Skin of body (tissue), 2 donors: Measurements from ENCODE around the gene ACBD6. TPM values are rescaled to one million over a fixed set of nuclear protein-coding genes. Genes with fewer than 3 reads are reported as not detected.

Experiments used
- DNase-seq: peaks from one replicate; lab custom pipeline; 2025; lab: John Stamatoyannopoulos, UW
- total RNA-seq: library from RNA; depleted of rRNA; stranded (reverse); fragments of >200 nt; gene quantifications from one replicate; pipeline ENCODE4 v1.2.3, GENCODE V29; 2014

The ACBD6 gene
- total RNA-seq, 1 donor from 2014 or later = 32.6 TPM

DNA sequence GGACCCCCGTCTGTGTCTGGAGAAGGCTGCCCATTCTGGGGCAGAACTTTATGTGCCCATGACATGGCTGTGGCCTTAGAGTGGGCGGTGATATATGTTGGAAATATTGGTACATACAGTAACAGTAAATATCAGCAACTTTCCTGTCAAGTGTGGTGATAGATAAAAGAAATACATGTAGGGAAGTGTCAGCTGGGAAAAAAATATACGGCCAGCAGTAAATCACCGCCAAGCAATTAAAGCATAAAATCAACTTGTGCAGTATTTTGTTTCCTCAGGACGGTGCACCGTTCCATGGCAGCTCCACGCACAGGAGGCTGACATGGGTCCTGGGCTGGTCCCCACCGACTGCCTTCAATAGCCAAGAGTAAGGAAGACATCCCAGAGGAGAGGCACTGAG lies 244.9 kb downstream of the ACBD6 start:
- DNase-seq = no peak

DNA sequence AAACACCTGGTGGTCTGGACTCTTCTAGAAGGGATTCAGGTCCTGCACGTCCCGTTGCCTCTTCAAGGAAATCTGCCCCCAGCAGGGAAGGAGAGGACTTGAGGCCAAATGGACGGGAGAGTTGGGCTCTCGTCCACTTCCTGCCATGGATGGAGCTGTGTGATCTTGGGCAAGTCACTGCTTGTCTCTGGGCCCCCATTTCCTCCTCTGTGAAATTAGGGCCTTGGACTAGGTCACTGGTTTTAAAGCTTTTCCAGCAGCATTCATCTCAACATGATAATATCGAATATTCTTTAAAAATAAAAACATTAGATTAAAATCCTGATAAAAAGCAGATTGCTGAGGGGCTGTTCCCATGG lies 245.4 kb downstream of the ACBD6 start:
- DNase-seq = no peak

DNA sequence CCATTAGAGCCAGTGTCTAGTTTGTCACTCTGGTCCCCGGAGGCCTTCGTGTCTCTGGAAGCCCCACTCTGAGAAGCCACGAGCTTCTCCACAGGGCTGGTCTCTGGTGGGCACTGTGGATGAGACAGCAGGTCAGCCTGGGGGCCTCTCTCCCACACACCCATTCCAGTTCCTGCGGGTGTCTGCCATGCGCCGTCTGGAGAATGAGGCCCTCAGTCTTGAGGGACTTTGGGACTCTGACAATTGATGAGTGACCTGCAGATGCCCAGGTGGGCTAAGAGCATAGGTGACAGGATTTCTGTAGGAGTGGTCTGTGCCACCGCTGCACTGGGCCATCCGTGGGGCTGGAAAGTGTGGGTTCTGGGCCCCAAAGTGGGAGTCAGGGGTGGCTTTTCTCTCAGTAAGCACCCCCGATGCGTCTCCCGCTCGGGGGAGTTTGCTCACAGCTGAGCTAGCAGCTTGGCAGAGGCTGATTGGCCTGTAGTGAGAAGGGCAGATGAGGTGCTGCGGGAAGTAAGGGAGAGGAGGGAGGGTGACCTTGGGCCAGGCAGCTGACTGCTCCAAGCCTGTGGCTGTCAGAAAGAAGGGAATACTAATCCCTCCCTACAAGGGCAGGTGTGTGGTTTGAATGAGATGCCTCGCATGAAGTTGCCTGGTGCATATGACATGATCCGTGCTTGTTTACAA lies 245.9 kb downstream of the ACBD6 start:
- no peak for DNase-seq

DNA sequence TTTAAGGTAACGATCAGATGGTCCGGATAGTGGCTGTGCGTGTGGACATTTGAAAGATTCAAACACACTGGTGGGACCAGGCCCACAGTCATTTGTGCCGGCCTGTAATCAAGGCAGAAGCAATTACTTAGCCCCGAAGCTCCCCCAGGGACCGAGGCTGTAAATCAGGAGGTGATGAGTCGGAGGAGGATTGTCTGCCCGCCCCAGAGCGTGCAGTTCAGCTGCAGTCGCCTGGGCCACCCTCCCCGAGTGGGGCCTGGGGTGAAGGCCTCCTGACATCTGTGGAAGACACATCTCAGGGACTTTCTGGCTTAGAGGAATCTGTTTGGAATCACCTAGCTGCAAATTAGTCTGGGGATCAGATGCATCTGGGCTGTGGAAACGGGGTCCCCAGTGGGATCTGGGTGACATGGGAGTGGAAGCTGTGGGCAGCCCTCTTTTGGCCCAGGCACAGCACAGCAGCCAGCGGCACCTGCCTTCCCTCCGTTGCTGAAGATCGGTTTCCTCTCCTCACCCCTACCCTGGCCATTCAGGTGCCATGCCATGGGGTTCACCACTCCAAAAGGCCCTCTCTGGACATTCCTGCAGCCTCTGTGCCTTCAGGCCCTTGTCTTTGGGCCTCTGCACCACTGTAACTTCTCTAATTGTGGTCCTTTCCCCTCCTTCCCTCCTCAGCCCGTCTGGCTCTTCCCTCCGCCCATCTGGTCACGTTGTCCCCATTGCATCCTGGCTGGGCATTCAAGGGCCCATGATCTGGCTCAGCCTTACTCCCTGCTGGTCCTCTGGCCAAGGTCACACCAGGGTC lies 246.6 kb downstream of the ACBD6 start:
- no peak for DNase-seq

DNA sequence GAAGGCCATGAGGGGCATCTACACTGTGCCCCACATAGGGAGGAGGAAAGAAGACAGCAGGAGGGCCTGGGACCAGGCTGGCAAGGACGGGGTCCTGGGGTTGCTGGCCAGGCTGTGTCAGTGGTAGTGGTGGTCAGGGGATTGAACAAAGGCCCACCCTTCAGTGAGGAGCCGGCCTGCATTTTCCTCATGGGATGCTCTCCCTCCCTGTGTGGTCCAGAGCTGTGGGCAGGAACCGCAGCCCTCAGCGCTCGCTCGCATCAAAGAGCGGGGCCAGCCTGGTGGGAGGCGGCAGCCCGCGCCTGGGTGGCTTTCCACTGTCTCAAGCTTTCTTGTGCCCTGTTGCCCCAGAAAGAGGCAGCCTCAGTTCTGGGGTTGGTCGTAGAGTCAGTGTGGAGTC lies 247.5 kb downstream of the ACBD6 start:
- DNase-seq = no peak

DNA sequence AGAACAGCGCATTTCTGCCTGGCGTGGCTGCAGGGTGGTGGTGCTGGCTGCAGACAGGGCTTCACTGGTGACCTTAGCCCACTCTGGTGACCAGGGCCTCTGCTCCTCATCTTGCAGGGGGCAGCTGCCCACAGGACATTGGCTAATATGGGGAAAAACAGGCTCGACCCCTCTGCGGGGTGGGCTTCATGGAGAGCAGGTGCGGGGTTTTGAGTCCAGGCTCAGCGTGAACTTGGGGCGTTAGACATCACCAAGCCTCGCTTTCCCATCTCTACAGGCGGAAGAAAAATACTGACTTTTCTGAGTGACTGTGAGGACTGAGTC lies 247.9 kb downstream of the ACBD6 start:
- DNase-seq = no peak

DNA sequence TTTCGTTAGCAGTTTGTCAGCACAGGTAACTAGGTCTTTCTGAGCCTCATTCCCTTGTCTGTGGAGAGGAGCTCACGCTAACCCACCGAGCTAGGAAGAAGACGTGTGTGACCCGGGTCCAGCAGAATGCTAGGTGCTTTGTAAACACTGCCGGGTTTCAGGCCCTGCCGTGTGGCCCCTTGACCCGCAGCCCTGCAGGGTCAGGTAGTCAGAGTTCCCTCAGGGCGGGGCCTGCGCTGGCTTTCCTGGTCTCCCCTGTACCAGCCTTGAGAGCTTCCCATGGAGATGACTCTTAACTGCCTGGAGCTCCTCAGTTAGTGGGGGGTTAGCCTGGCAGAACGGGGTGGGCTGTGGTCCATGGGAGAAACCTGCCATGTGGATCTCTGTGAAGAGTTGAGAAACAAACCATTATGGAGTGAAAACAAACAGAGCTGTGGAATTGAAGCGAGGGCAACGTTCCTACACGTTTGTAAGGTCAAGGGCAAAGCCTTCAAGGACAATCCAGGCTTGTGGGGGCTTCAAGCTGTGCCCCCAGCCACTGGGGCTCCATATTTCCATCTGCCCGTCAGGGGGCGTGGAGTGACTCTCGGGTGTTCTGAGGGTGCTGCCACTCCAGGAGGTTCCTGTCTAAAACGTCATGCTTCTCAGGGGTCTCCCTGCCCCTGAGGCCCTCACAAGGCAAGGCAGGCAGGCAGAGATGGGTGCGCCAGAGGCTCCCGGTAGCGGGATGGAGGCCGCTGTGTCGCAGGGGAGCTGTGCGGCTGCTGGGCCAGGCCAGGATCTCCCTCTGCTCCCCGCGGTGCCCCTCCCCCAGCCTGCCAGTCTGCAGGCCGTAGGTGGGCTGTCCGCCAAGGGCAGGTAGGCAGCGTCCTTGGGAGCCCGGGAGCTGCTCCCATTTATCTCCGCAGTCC lies 248.5 kb downstream of the ACBD6 start:
- no peak for DNase-seq

DNA sequence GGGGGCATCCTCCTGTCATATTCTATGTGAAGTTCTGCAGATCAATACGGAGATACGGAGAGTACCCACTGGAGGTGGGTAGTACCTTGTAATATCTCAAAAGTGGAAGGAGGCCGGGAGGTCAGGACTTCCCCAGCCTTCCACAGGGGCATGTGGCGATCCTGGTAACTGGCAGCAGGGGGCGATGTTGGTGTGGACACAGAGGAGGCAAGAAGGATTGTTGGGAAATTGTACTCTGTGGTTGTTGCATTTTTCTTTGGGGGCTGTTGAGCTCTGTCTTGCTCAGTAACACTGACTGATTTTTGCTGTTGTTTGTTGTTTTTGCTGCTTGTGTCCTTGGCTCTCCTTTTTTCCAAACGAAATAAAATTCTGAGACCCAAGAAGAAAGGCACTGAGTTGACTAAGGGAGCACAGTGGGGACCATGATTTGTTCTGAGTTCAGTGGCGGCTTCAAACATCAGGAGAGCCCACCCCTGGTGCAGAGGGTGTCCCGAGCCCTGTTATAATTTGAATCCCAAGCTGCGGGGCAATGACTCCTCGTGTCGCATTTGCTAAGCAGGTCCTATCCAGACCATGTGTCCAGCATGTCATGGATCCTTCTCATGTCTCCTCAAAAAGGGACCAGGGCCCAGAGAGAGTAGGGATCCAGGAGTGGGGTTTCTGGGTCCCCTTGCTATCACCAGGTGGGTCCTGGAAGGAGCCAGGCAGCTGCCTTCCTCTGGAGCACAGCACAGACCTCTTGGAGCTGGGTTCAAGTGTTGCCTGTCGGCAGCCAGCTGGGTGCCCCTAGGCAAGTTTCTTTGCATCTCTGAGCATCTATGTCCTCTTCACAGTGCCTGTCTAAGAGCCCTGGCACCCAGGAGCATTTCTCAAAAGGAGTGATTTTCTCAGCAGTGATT lies 249.5 kb downstream of the ACBD6 start:
- DNase-seq = no peak

DNA sequence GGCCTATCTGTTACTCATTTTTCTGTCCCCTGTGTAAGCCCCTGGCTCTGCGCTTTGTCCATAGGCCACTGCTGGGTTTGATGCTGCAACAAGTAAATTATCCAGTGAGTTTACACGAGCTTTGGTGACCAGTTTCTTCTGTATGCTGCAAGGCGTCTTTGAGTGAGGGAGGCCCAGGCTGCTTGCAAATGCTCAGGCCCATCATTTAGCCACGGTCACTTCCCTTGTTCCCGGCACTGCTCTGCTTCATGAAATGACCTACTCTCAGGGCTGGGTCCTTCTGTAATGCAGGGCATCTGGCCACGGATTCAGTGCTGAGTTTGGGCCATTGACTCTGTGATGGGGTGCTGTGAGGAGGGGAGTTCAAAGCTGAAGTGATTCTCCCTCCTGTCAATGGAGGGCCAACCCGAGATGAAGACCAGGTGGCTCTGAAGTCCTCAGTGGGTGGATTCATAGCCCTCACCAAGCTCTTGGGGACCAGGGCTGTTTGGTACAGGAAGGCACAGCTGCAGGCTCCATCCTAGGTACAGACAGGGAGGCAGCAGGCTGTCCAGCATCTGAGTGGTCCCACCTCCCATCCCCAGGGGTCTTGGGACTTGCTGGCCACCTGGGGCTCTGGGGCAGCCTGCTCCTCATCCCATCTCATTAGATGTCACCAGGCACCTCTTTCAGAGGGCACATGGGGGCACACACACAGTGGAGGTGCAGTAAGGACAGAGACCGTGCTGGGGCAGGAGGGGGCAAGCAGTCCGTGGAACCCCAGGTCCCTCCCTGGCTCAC lies 250.7 kb downstream of the ACBD6 start:
- DNase-seq = no peak

DNA sequence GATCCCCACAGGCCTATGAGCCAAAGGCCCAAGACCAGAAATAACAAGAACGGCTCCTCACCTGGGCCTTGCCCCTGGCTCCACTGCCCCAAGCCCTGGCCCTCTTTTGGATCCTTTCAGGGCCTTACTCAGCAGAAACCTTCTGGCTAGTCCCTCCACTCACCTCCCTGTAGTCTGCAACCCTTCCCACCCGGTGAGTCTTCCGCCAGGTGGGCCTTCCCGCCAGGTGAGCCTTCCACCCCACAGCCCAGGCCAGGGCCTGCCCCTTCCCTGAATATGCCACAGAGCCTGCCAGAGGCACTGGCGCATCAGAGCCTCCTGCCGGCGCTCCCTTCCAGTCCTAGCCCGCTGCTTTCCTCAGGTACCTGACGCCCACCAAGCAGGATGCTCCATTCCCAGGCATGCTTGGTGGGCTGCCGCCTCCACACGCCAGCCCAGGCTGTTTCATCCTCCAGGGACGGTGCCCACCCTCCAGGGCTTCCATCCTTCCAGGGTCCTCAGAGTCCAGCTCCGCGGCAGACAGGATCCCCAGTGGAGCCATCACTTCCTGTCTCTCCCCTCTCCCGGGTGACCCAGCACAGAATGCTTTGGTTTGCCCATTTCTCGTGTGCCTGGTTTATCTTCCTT lies 251.4 kb downstream of the ACBD6 start:
- no peak for DNase-seq

DNA sequence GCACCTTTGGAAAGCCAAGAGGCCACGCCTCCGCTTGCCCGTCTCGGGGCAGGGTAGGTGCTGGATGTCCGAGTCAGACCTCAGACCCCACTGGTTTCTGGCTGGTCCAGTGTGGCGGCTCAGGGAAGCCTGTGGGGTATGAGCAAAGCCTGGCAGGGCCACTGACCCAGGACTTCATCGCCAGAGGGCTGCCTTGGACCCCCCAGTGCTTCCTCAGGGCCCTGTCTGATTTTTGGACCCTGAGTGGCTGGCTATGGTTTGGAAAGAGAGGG lies 251.9 kb downstream of the ACBD6 start:
- DNase-seq = no peak

DNA sequence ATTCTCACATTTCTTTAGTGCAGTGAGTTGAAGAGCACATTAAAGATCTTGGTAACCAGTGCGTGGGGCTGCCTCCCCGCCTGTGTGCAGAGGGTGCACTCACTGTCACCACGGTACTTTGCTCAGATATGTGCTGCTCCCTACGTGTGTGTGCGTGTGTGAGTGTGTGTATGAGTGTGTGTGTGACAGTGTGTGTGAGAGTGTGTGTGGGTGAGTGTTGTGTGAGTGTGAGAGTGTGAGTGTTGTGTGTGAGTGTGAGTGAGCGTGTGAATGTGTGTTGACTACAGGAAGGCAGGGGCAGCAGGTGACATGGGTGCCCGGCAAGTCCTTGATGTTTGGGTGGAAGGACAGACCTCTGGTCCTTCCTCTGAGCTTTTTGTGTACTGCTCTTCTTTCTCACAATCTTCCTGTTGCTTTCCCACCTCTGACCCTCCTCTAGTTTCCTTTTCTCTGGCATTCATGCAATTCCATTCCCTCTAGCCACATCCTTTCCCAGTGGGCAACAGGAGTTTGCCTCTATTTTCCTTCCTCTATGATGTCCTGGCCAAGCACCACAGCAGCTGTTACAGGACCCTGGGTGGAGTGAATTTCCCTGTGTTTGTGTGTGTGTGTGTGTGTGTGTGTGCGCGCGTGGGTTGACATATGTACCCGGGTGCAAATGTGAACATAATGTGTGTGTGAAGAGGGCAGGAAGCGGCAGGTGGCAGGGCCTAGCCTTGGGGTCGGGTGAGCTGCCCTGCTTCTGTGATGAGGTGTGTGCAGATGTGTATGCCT lies 252.5 kb downstream of the ACBD6 start:
- DNase-seq = no peak

DNA sequence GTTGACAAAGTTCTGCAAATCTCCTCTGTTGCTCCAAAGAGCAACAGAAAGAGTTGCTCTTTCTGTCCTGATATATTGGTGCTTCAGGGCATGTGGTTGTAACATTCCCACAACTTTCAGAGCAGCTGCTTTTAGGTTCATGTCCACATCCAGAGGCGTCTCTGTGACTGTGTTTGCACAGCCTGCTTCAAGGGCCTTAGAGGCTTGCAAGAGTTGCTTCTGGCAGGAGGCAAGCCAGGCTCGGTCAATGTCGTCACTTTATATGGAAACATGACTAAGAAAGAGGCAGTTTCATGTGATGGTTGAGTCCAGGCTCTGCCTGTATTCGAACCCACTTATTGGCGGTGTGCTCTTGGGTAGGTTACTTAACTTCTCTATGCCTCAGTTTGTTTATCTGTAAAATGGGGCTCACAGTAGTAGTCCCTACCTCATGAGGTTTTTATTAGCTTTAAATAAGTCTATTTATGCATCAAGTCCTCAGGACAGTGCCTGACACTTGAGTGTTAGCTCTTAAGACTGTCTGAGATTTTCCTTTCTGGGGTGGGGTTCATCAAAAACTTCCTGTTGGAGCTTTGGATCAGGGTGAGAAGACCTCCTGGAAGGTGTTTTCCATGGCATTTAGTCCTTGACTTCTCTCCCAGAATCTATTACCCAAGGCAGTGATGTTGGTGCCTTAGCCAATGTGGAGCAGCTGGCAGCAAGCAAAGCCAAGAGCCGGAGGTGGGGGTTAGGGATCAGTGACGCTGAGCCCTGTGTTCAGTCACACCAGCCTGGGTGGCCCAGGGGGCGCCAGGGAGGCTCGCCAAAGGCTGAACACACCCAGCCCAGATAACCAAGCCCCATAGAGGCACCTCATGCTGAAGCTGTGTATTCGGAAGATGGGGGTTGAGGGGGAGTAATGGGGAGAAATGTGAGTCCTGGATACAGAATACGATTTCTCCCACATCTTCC lies 253.4 kb downstream of the ACBD6 start:
- DNase-seq = no peak

DNA sequence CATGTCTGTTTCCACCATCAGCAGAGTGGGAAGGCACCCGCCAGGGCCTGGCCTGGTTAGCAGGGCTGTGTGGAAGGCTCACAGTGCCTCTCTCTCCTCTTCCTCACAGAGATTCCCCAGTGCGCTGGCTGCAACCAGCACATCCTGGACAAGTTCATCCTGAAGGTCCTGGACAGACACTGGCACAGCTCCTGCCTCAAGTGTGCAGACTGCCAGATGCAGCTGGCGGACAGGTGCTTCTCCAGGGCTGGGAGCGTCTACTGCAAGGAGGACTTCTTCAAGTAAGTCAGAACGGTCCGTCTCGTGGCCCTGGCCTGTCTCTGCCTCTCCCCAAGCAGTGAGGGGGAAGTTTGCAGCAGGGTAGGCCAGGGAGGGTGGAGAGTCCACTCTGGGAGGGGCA lies 254.2 kb downstream of the ACBD6 start:
- no peak for DNase-seq

DNA sequence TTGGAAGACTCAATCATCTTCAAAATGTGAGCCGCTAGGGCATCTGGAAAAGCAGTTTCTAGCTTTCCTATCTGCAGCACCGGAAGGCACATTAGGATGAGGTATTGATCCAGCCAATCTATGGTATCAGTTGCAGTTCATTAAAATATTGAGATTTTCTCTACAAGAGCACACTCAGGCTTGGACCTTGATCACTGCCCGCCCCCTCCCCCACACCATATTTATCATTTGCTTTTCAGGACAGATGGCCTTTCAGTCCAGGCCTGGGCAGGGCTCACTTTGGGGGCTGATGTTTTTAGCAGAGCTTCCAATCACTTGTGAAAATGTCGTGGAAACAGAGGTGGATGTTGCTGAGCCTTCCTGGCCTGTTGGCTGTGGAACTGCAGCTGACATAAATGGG lies 254.8 kb downstream of the ACBD6 start:
- DNase-seq = no peak

DNA sequence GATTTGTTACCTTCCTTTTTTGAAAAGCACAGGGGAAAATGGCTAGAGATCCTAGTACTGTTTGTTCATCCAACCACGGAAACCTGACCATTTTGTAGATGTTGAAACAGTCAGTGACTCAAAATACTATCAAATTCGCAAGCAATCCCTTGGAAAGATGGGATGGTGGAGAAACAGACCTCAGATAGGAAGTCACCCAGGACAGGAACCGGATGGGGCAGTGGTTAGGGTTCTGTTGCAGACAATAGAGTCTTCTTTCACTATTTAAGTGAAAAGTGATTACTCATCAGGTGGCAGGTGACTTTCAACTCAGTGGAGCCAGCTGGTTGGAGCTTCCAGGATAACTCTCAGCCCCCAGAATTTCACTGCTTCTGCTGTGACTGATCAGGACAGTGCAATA lies 255.3 kb downstream of the ACBD6 start:
- DNase-seq = no peak

DNA sequence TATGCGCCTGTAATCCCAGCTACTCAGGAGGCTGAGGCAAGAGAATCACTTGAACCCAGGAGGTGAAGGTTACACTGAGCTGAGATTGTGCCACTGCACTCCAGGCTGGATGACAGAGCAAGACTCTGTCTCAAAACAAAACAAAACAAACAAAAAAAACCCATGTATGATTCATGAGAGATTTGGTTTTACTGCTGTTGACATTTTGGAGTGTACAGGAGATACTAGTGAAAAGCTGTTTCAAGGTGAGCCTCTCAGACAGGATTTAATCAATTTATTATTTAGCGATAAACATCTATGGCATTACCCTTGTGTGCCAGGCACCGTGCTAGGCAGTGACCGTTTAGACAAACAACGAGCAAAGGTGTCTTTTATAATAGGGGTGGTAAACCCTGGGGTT lies 255.8 kb downstream of the ACBD6 start:
- no peak for DNase-seq

DNA sequence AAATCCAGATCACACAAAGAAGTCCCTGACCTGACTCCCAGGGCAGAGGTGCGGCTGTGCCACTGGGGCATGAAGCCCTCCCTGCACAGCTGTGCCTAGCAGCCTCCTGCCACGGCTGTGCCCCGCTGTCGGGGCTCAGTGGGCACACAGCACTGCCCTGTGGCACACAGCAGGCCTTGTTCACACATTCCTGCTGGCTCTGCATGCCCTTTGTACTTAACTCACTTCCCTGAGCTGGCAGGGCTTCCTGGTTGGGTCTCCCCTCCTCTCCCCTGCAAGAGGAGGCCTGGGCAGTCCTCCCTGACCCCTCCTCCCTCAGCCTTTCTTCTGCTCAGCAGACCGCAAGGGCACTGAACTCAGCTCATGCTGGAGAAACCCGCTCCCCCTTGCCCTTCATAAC lies 257.5 kb downstream of the ACBD6 start:
- no peak for DNase-seq
